HEK293 (cell line): ENCODE measurements around the gene EHD2.
A peak's percentile ranks its signal among the peaks of the same experiment; 100 is the strongest.
"Not testable (repeated sequence)": the region's sequence is repeated elsewhere in the genome, so short reads cannot be mapped to it uniquely, and the experiment has no call there.

Source experiments
- CTCF ChIA-PET: fragments of 350-600 bp; formaldehyde crosslinking; extraction: SDS; loops from one replicate; lab custom pipeline; 2021; ENCODE audit warnings: antibody characterized with exemption; lab: Yijun Ruan, JAX
- POLR2A ChIA-PET: fragments of 300-600 bp; formaldehyde crosslinking; extraction: SDS; loops from one replicate; lab custom pipeline; 2020; ENCODE audit warnings: antibody characterized with exemption, inconsistent platforms; lab: Yijun Ruan, JAX
- H3K27ac ChIP-seq: fragments of 200-500 bp; sonication (Bioruptor generic); 2 replicates; pipeline ENCODE4 v1.5.1; 2014; ENCODE audit warnings: low read depth, low read length, control low read depth, inconsistent platforms; ENCODE audit errors: extremely low read depth
- H3K36me3 ChIP-seq, 2 experiments: fragments of 200-500 bp in 1 of 2; sonication (Bioruptor generic) in 1 of 2; 1 replicate in 1 of 2; 2 replicates in 1 of 2; pipeline ENCODE4 v1.5.1; 2014 to 2017; ENCODE audit warnings: inconsistent platforms in 2 of 2, low read length in 2 of 2; ENCODE audit not compliant: control insufficient read depth in 2 of 2, insufficient read depth in 1 of 2
- H3K4me1 ChIP-seq: fragments of 200-500 bp; sonication (Bioruptor generic); 2 replicates; pipeline ENCODE4 v1.5.1; 2014; ENCODE audit warnings: mild to moderate bottlenecking, low read length, inconsistent platforms; ENCODE audit not compliant: control insufficient read depth, insufficient read depth
- H3K4me3 ChIP-seq: 2 replicates; pipeline ENCODE4 v1.5.1; 2011; ENCODE audit warnings: low read depth, mild to moderate bottlenecking, control low read depth, low read length, moderate library complexity
- H3K9me3 ChIP-seq: fragments of 200-500 bp; sonication (Bioruptor generic); 2 replicates; pipeline ENCODE4 v1.5.1; 2014; ENCODE audit warnings: low read depth, low read length, inconsistent platforms; ENCODE audit not compliant: control insufficient read depth, insufficient read depth
- ATF2 ChIP-seq: fragments of 450-650 bp; formaldehyde crosslinking; IDR thresholded peaks from 2 replicates; pipeline ENCODE4 v1.5.1; 2016; ENCODE audit warnings: missing biosample characterization, missing genetic modification characterization, low read depth
- KLF16 ChIP-seq: fragments of 450-650 bp; formaldehyde crosslinking; IDR thresholded peaks from 2 replicates; pipeline ENCODE4 v1.5.1; 2017; ENCODE audit warnings: missing biosample characterization, missing genetic modification characterization
- PRDM1 ChIP-seq: fragments of 450-650 bp; formaldehyde crosslinking; IDR thresholded peaks from 2 replicates; pipeline ENCODE4; 2016; ENCODE audit warnings: missing biosample characterization, missing genetic modification characterization
- ZBTB20 ChIP-seq: fragments of 450-650 bp; formaldehyde crosslinking; IDR thresholded peaks from 2 replicates; pipeline ENCODE4 v1.5.1; 2016; ENCODE audit warnings: missing biosample characterization, missing genetic modification characterization
- ZBTB7A ChIP-seq: fragments of 450-650 bp; formaldehyde crosslinking; IDR thresholded peaks from 2 replicates; pipeline ENCODE4 v1.5.1; 2016; ENCODE audit warnings: low read depth, missing biosample characterization, missing genetic modification characterization
- ZFP41 ChIP-seq: fragments of 450-650 bp; formaldehyde crosslinking; IDR thresholded peaks from 2 replicates; pipeline ENCODE4 v1.5.1; 2016; ENCODE audit warnings: missing biosample characterization, missing genetic modification characterization, borderline replicate concordance
- ZIC2 ChIP-seq: fragments of 450-650 bp; formaldehyde crosslinking; IDR thresholded peaks from 2 replicates; pipeline ENCODE4 v1.5.1; 2016; ENCODE audit warnings: missing biosample characterization, missing genetic modification characterization
- ZNF280C ChIP-seq: fragments of 450-650 bp; formaldehyde crosslinking; IDR thresholded peaks from 2 replicates; pipeline ENCODE4 v1.5.1; 2016; ENCODE audit warnings: missing biosample characterization, missing genetic modification characterization
- ZNF335 ChIP-seq: fragments of 450-650 bp; formaldehyde crosslinking; conservative IDR thresholded peaks from 2 replicates; pipeline ENCODE4 v1.5.1; 2016; ENCODE audit warnings: missing biosample characterization, missing genetic modification characterization
- ZNF366 ChIP-seq: fragments of 450-650 bp; formaldehyde crosslinking; conservative IDR thresholded peaks from 2 replicates; pipeline ENCODE4 v1.5.1; 2016; ENCODE audit warnings: missing biosample characterization, missing genetic modification characterization
- ZNF416 ChIP-seq: fragments of 450-650 bp; formaldehyde crosslinking; IDR thresholded peaks from 2 replicates; pipeline ENCODE4 v1.5.1; 2016; ENCODE audit warnings: missing biosample characterization, missing genetic modification characterization
- ZNF423 ChIP-seq: fragments of 450-650 bp; formaldehyde crosslinking; IDR thresholded peaks from 2 replicates; pipeline ENCODE4 v1.5.1; 2016; ENCODE audit warnings: missing biosample characterization, missing genetic modification characterization
- ZNF433 ChIP-seq: fragments of 450-650 bp; formaldehyde crosslinking; IDR thresholded peaks from 2 replicates; pipeline ENCODE4 v1.5.1; 2016; ENCODE audit warnings: missing biosample characterization, missing genetic modification characterization, low read depth
- ZNF501 ChIP-seq: fragments of 450-650 bp; formaldehyde crosslinking; IDR thresholded peaks from 2 replicates; pipeline ENCODE4 v1.5.1; 2016; ENCODE audit warnings: missing biosample characterization, missing genetic modification characterization
- ZNF510 ChIP-seq: fragments of 450-650 bp; formaldehyde crosslinking; IDR thresholded peaks from 2 replicates; pipeline ENCODE4 v1.5.1; 2018; ENCODE audit warnings: mild to moderate bottlenecking, missing genetic modification characterization, missing biosample characterization; ENCODE audit not compliant: insufficient replicate concordance
- ZNF585B ChIP-seq: fragments of 450-650 bp; formaldehyde crosslinking; IDR thresholded peaks from 2 replicates; pipeline ENCODE4 v1.5.1; 2016; ENCODE audit warnings: missing biosample characterization, missing genetic modification characterization
- ZNF658 ChIP-seq: fragments of 450-650 bp; formaldehyde crosslinking; IDR thresholded peaks from 2 replicates; pipeline ENCODE4; 2016; ENCODE audit warnings: missing biosample characterization, missing genetic modification characterization
- ZNF843 ChIP-seq: fragments of 450-650 bp; formaldehyde crosslinking; IDR thresholded peaks from 2 replicates; pipeline ENCODE4 v1.5.1; 2016; ENCODE audit warnings: missing biosample characterization, missing genetic modification characterization
- ZSCAN18 ChIP-seq: fragments of 450-650 bp; formaldehyde crosslinking; IDR thresholded peaks from 2 replicates; pipeline ENCODE4 v1.5.1; 2016; ENCODE audit warnings: missing biosample characterization, missing genetic modification characterization
- ZXDB ChIP-seq: fragments of 450-650 bp; formaldehyde crosslinking; IDR thresholded peaks from 2 replicates; pipeline ENCODE4 v1.5.1; 2016; ENCODE audit warnings: missing biosample characterization, missing genetic modification characterization

The EHD2 gene

GRCh38 chr19:47746129-47746528, 32.9 kb downstream of the EHD2 start:
- CTCF ChIA-PET, result interaction anchor here (0.5 to 5.1 kb wide), 10 partner anchors 20 to 461 kb away, joined by 3 to 73 read pairs (median 6); partner anchors contain the start of gene EHD2
- POLR2A ChIA-PET, result interaction anchor here (0.6 to 2.3 kb wide), 4 partner anchors 9 to 77 kb away, joined by 4 to 7 read pairs (median 6); partner anchors contain the start of gene EHD2
- Histone ChIP-seq H3K36me3 (peaks cover 40 to 43% of the 10 kb centered on the region in 2 experiments), H3K4me3 (peak overlapping the region; percentile 88)
- H3K9me3 ChIP-seq, H3K4me1 ChIP-seq, H3K27ac ChIP-seq: not testable (repeated sequence)

- H3K27ac ChIP-seq, result 0 out of 2 replicates have a peak overlapping the region, but pooled peaks have one; percentile 9
- ChIA-PET CTCF (interaction anchor here (1.5 to 2.3 kb wide), 2 partner anchors 17 to 40 kb away, joined by 5 to 14 read pairs; no protein-coding TSS in a partner anchor), POLR2A (no interaction called here)
- peaks cover 61 to 72% of the 10 kb centered on the region in 2 experiments for H3K36me3 ChIP-seq
- H3K4me3 ChIP-seq, result no peak overlapping the region
- H3K4me1 ChIP-seq, result peaks cover 5% of the 10 kb centered on the region; the same call in 1 of the 2 replicates
- TF ChIP-seq ZFP41 (no peak), ZBTB7A (no peak)
- no peaks in the 10 kb centered on the region for H3K9me3 ChIP-seq
Measured at GRCh38 chr19:47749326-47749725, 36.1 kb downstream of the EHD2 start.

GRCh38 chr19:47750752-47751151, 37.5 kb downstream of the EHD2 start:
- H3K36me3 ChIP-seq, result peaks cover 61 to 85% of the 10 kb centered on the region in 2 experiments
- TF ChIP-seq ATF2 (tag by site-specific recombination), result no peak
- no peak for TF ChIP-seq ZNF280C (tag by site-specific recombination)
- TF ChIP-seq PRDM1, result no peak
- no peak for TF ChIP-seq ZBTB20
- no peak for TF ChIP-seq ZNF423 (tag by site-specific recombination)
- TF ChIP-seq ZBTB7A, result no peak
- no peak for TF ChIP-seq ZSCAN18 (tag by site-specific recombination)
- TF ChIP-seq KLF16 (tag by site-specific recombination), result no peak
- TF ChIP-seq ZNF433 (tag by site-specific recombination), result no peak
- no peak for TF ChIP-seq ZNF585B (tag by site-specific recombination)
- no peak for TF ChIP-seq ZNF501 (tag by site-specific recombination)
- no peak for TF ChIP-seq ZNF366 (tag by site-specific recombination)
- TF ChIP-seq ZIC2 (tag by site-specific recombination), result no peak
- no peak for TF ChIP-seq ZNF843 (tag by site-specific recombination)
- no peak for TF ChIP-seq ZNF658 (tag by site-specific recombination)
- no peak for TF ChIP-seq ZNF335 (tag by site-specific recombination)
- TF ChIP-seq ZXDB, result no peak
- no peak for TF ChIP-seq ZNF416
- no peak for TF ChIP-seq ZNF510 (tag by site-specific recombination)
- H3K4me1 ChIP-seq, result 0 out of 2 replicates have a peak, but pooled peaks cover 5% of the 10 kb centered on the region
- ChIA-PET POLR2A (interaction anchor here (1.6 kb wide), 1 partner anchor 8 kb away, joined by 7 read pairs; no protein-coding TSS in a partner anchor), CTCF (interaction anchor here (0.9 to 1.8 kb wide), 4 partner anchors 8 to 43 kb away, joined by 3 to 10 read pairs (median 4); partner anchors contain the start of gene EHD2)
- H3K4me3 ChIP-seq, result no peak overlapping the region
- no peaks in the 10 kb centered on the region for H3K9me3 ChIP-seq
- no peak overlapping the region for H3K27ac ChIP-seq
